Endometrial microvascular endothelial cells (primary cell): ENCODE results near the gene MAGEA11. TPM values are rescaled to one million over a fixed set of nuclear protein-coding genes. Genes with fewer than 3 reads are reported as not detected.
"Not testable (repeated sequence)": the region's sequence is repeated elsewhere in the genome, so short reads cannot be mapped to it uniquely, and the experiment has no call there.

Source experiments
- in situ Hi-C: cut with HindIII; loops from 2 replicates; pipeline ENCODE4 v1.10.0; 2017; ENCODE audit warnings: low sequenced_read_pairs, low pct_unique_long_range_greater_than_20kb; ENCODE audit errors: inconsistent ontology term
- total RNA-seq: library from RNA; depleted of rRNA; stranded (reverse); fragments of >200 nt; gene quantifications from one replicate; pipeline ENCODE4 v1.2.3, GENCODE V29; 2015; ENCODE audit errors: inconsistent ontology term

Gene MAGEA11
- total RNA-seq, 1 donor from 2014 or later: not detected

DNA sequence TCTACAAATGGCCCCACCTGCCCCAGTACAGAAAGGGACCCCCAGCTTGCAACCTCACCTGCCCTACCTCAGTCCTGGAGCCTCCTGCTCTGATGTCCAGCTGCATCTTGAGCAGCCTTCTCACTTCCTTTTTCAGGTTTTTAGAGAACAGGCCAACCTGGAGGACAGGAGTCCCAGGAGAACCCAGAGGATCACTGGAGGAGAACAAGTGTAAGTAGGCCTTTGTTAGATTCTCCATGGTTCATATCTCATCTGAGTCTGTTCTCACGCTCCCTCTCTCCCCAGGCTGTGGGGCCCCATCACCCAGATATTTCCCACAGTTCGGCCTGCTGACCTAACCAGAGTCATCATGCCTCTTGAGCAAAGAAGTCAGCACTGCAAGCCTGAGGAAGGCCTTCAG, 3.6 kb downstream of the MAGEA11 start:
- in situ Hi-C loops: no loop called here

DNA sequence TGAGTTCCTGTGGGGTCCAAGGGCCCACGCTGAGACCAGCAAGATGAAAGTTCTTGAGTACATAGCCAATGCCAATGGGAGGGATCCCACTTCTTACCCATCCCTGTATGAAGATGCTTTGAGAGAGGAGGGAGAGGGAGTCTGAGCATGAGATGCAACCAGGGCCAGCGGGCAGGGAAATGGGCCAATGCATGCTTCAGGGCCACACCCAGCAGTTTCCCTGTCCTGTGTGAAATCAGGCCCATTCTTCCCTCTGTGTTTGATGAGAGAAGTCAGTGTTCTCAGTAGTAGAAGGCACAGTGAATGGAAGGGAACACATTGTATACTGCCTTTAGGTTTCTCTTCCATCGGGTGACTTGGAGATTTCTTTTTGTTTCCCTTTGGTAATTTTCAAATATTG, 4.8 kb downstream of the MAGEA11 start:
- in situ Hi-C loops: no loop called here

- in situ Hi-C loops: no loop called here
Measured at GRCh38 chrX:149717803-149718202, 5.9 kb downstream of the MAGEA11 start.

DNA sequence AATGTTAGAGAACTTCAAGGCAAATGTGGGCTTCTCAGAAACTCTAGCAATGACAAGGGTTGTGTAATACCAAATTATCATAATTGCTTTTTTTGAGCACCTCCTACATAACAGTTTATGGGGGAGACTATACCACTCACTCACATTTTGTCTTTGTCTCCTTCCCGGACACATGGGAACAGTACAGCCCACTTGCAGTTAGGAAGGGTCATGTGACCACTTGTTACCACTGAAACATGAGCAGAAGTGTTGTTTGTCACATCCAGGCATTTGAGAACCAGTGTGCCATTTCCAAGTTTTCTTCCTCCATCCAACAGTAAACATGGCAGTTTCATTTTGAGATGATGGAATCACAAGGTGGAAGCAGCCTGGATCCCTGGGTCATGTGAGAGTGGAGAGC, 6.9 kb downstream of the MAGEA11 start:
- in situ Hi-C loops: no loop called here

DNA sequence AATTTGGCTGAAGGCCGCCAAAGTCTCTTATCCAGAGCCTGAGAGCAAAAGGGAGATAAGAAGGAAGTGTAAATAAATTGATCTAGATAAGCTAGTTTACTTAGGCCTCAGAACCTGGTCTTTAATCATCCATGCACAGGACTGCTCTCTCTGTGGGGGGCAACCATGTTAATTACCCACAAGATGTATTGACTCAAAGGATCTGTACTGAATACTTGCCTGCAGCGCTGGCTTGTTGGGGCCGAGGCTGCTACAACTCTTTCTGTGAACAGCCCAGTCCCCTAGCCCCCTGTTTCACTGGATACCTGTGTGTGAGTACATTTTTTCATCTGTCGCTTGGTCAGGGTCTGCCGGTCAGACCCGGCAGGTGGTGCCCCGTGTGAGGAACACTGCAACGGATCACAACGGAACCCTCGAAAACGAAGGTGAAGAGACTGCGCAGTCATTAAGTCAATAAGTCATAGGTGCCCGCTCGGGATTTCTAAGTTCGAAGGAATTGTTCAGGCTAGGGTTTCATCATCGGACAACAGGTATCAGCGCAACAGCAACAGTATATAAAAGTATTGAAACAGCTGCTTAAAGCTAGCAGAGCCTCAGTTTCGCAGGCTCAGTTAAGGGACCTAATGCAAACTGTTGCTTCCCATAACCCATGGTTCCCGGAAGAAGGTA, 8.3 kb downstream of the MAGEA11 start:
- in situ Hi-C loops: no loop called here

DNA sequence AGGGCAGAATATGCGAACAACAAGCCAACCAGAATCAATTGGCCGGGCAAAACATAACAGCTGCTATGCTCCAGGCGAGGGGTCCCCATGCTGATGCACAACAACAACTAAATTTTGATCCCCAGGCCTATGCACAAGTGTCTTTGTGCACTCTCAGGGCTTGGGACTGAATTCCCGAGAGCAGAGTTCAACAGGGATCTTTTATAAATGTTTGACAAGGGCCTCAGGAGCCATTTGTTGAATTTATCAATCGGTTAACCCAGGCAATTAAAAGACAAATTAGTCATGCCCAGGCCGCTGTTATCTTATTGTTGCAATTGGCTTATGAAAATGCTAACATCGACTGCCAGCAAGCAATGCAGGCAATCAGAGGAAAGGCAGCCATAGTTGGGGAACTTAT, 9.4 kb downstream of the MAGEA11 start:
- in situ Hi-C loops: not testable (repeated sequence)

GRCh38 chrX:149721778-149722177, 9.9 kb downstream of the MAGEA11 start:
- in situ Hi-C loops: no loop called here

GRCh38 chrX:149723583-149724118, 11.8 kb downstream of the MAGEA11 start:
- in situ Hi-C loops: not testable (repeated sequence)

DNA sequence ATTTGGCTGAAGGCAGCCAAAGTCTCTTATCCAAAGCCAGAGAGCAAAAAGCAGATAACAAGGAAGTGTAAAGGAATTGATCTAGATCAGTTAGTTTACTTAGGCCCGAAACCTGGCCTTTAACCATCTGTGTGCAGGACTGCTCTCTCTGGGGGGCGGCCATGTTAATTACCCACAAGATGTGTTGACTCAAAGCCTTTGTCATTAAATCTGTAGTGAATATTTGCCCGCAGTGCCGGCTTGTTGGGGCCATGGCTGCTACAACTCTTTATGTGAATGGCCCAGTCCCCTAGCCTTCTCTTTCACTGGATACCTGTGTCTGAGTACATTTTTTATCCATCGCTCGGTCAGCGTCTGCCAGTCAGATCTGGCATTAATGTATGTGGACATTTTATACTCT, 15.4 kb downstream of the MAGEA11 start:
- in situ Hi-C loops: not testable (repeated sequence)

DNA sequence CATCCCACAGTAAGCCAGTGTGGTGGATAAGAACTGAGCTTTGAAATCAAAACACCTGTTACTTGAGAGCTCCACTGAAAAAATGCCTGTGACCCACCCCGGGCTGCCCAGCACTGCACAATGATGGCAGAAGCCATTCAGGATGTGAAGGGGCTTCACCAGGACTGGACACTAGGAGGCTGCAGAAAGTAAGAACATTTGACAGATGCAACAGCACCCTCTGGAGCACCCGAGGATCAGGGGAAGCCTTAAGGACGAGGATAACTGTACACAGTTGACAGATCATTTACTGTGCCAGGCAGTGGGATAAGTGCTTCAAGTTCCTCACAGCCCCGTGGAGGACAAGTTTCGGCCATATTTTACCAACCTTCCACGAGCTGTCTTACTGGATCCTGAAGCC, 30.4 kb downstream of the MAGEA11 start:
- in situ Hi-C loops: not testable (repeated sequence)

DNA sequence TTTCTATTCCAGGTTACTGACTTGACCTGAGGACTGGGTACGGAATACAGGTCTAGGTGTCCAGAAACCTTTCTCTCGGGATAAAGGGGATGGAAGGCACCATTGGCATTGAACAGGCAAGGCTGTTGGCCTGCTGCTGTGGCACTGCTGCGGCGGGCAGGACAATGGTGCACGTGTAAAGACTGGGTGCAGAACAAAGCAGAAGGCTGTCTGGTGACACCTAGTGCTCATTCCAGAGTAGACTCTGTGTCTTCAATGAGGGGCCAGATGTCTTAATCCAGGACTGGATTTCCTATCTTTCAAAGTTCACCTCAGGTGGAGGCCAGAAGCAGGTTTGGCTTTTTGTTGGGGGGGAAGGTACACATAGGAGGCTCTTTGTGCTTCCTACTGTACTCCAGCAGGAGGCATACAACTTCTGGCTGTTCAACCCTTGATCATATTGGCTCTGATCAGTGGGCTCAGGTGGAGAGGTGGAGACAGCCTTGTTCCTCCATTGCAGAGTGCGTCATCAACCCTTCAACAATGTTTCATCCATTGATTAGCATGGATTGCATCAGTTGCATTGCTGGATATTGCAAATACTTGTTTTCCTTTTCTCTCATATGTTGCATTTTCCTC, 34.6 kb downstream of the MAGEA11 start:
- in situ Hi-C loops: not testable (repeated sequence)

- in situ Hi-C loops: no loop called here
Measured at GRCh38 chrX:149757206-149758067, 45.6 kb downstream of the MAGEA11 start.

DNA sequence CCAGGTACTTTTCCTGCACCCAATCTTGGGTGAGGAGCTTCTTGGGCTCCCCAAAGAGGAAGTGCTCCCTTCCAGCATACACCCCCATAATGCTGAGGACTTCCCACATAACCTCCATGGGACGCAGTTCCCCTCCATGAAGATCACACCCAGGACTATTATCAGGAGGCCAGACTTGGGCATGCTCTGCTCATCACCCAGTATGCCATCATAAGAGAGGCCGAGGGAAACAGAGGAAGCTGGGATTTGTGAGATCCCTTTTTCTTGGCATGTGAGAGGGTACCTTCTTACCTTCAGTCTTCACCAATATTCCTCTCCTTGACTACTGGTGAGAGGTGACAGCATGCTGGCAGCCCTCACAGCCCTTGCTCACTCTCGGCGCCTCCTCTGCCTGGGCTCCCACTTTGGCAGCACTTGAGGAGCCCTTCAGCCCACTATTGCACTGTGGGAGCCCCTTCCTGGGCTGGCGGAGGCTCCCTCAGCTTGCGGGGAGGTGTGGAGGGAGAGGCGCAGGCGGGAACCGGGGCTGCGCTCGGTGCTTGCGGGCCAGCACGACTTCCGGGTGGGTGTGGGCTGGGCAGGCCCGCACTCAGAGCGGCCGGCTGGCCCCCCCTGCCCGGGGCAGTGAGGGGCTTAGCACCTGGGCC, 46.3 kb downstream of the MAGEA11 start:
- in situ Hi-C loops: no loop called here

GRCh38 chrX:149758715-149759078, 46.8 kb downstream of the MAGEA11 start:
- in situ Hi-C loops: not testable (repeated sequence)

DNA sequence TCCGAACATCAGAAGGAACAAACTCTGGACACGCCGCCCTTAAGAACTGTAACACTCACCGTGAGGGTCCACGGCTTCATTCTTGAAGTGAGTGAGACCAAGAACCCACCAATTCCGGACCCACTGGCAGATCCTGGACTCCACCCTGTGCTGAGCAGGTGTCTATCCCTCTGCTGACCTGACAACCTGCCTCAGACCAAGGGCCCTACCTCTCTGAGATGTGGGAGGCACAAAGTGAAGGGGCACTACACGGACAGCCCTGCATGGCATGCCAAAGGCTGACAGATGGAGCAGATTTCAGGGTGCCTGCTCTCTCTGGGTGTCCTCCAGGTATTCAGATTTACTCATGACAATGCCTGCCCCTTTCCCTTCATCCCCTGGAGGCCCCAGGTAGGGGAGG, 48.0 kb downstream of the MAGEA11 start:
- in situ Hi-C loops: no loop called here

- in situ Hi-C loops: no loop called here
Measured at GRCh38 chrX:149760965-149761364, 49.1 kb downstream of the MAGEA11 start.

GRCh38 chrX:149761858-149762674, 50.2 kb downstream of the MAGEA11 start:
- in situ Hi-C loops: not testable (repeated sequence)
